SJSA1 (cell line): ENCODE results near the gene KLLN. TPM values are rescaled to one million over a fixed set of nuclear protein-coding genes. Genes with fewer than 3 reads are reported as not detected.
"Not testable (repeated sequence)": the region's sequence is repeated elsewhere in the genome, so short reads cannot be mapped to it uniquely, and the experiment has no call there.

Source experiments
- DNase-seq, 2 experiments: peaks; one replicate each; pipeline ENCODE4 v3.0.0-alpha.2; 2015 to 2020; ENCODE audit warnings: low spot score in 2 of 2, low read depth in 1 of 2
- H3K27ac ChIP-seq: fragments of 250-450 bp; sonication (Bioruptor Pico); 2 replicates; pipeline ENCODE4 v1.5.1; 2020; ENCODE audit warnings: mild to moderate bottlenecking, moderate library complexity
- H3K27me3 ChIP-seq: fragments of 250-450 bp; sonication (Bioruptor Pico); replicated peaks from 2 replicates; pipeline ENCODE4 v1.5.1; 2020; ENCODE audit warnings: mild to moderate bottlenecking, moderate library complexity
- H3K36me3 ChIP-seq: fragments of 250-450 bp; sonication (Bioruptor Pico); 2 replicates; pipeline ENCODE4 v1.5.1; 2020; ENCODE audit warnings: mild to moderate bottlenecking
- H3K4me1 ChIP-seq: fragments of 250-450 bp; sonication (Bioruptor Pico); replicated peaks from 2 replicates; pipeline ENCODE4 v1.6.1; 2021; ENCODE audit warnings: mild to moderate bottlenecking
- H3K4me3 ChIP-seq: fragments of 250-450 bp; sonication (Bioruptor Pico); 2 replicates; pipeline ENCODE4 v1.5.1; 2020; ENCODE audit warnings: mild to moderate bottlenecking
- H3K9me3 ChIP-seq: fragments of 250-450 bp; sonication (Bioruptor Pico); replicated peaks from 2 replicates; pipeline ENCODE4 v1.5.1; 2020; ENCODE audit warnings: mild to moderate bottlenecking
- total RNA-seq: library from RNA; depleted of rRNA; stranded (reverse); fragments of >200 nt; shearing (Covaris generic); gene quantifications from 2 replicates; pipeline ENCODE4 v1.2.3, GENCODE V29; 2014; rRNA removed

The KLLN gene, protein sequence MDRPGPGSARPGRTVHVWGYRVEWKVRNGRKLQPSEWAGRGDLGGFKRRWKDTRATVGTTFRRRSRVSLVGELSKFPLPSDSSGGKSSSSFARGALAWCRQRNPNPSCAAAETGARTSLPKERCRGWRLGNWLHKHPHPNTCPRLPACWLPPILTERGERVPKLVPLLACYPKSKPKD
- 0.05 and 0.81 TPM in 2 replicates for total RNA-seq

DNA sequence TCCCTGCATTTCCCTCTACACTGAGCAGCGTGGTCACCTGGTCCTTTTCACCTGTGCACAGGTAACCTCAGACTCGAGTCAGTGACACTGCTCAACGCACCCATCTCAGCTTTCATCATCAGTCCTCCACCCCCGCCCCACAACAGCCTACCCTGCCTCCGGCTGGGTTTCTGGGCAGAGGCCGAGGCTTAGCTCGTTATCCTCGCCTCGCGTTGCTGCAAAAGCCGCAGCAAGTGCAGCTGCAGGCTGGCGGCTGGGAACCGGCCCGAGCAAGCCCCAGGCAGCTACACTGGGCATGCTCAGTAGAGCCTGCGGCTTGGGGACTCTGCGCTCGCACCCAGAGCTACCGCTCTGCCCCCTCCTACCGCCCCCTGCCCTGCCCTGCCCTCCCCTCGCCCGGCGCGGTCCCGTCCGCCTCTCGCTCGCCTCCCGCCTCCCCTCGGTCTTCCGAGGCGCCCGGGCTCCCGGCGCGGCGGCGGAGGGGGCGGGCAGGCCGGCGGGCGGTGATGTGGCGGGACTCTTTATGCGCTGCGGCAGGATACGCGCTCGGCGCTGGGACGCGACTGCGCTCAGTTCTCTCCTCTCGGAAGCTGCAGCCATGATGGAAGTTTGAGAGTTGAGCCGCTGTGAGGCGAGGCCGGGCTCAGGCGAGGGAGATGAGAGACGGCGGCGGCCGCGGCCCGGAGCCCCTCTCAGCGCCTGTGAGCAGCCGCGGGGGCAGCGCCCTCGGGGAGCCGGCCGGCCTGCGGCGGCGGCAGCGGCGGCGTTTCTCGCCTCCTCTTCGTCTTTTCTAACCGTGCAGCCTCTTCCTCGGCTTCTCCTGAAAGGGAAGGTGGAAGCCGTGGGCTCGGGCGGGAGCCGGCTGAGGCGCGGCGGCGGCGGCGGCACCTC, at the start of gene KLLN, which contains the start of gene PTEN:
Gene KLLN (minus strand): TSS at position 481 of the 891 bp plus-strand sequence. CDS start 1,046 bp downstream, outside the sequence.
Gene PTEN (plus strand): TSS at position 573 of the 891 bp plus-strand sequence. CDS start 845 bp downstream, outside the sequence.
- no peaks in the 10 kb centered on the region for H3K9me3 ChIP-seq
- peak; percentile 72 to 89 for DNase-seq
- H3K27me3 ChIP-seq, result no peaks in the 10 kb centered on the region
- H3K27ac ChIP-seq, result peak within 1 kb of the TSS; percentile 80
- H3K4me1 ChIP-seq, result no peaks in the 10 kb centered on the region; the same call in 1 of the 2 replicates
- peaks cover 5% of the 10 kb centered on the region for H3K36me3 ChIP-seq
- H3K4me3 ChIP-seq, result peak within 1 kb of the TSS; percentile 94

DNA sequence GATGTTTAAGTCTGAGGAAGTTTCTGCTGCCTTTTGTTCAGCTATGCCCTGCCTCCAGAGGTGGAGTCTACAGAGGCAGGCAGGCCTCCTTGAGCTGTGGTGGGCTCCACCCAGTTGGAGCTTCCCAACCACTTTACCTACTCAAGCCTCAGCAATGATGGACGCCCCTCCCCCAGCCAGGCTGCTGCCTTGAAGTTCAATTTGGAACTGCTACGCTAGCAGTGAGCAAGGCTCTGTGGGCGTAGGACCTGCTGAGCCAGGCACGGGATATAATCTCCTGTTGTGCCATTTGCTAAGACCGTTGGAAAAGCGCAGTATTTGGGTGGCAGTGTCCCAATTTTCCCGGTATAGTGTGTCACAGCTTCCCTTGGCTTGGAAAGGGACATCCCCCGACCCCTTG, 40.1 kb upstream of the KLLN start:
- H3K27me3 ChIP-seq, H3K4me1 ChIP-seq, H3K27ac ChIP-seq, DNase-seq, H3K4me3 ChIP-seq, H3K9me3 ChIP-seq: not testable (repeated sequence)
- peaks cover 26% of the 10 kb centered on the region for H3K36me3 ChIP-seq

- not testable (repeated sequence) for DNase-seq
Measured at GRCh38 chr10:87897957-87898356, 34.6 kb upstream of the KLLN start.

GRCh38 chr10:87896216-87896615, 32.9 kb upstream of the KLLN start:
- no peak overlapping the region for H3K27ac ChIP-seq
- DNase-seq, result no peak
- H3K27me3 ChIP-seq, result no peaks in the 10 kb centered on the region

More at GRCh38 chr10:87897957-87898356, 34.6 kb upstream of the KLLN start:
- not testable (repeated sequence) for H3K4me3 ChIP-seq, H3K27me3 ChIP-seq, H3K9me3 ChIP-seq, H3K27ac ChIP-seq, H3K4me1 ChIP-seq
- H3K36me3 ChIP-seq, result peaks cover 16% of the 10 kb centered on the region

DNA sequence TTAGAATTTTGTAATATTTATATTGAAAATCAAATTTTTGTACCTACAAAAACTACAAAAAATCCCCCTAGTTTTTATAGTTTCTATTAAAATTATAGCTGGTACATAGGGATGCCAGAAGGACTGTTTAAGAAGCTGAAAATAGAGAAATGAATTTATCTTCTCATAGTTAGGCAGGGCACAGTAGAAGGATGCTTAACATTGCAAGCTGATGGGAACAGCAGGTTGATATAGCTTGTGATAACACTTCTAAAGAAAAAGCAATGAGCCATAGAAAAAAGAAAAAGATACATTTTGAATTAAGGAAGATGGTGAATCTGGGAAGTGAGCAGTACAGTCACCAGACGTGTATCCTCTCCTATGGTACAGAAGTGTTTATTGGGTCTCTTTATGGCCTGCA, 32.1 kb upstream of the KLLN start:
- no peak overlapping the region for H3K4me3 ChIP-seq
- no peak overlapping the region for H3K27ac ChIP-seq
- DNase-seq, result no peak
- H3K4me1 ChIP-seq, result no peaks in the 10 kb centered on the region
- H3K36me3 ChIP-seq, result peaks cover 17% of the 10 kb centered on the region
- H3K27me3 ChIP-seq, result no peaks in the 10 kb centered on the region
- H3K9me3 ChIP-seq, result no peaks in the 10 kb centered on the region

More at GRCh38 chr10:87896216-87896615, 32.9 kb upstream of the KLLN start:
- Histone ChIP-seq H3K4me1 (no peaks in the 10 kb centered on the region), H3K9me3 (no peaks in the 10 kb centered on the region), H3K36me3 (peaks cover 17% of the 10 kb centered on the region), H3K4me3 (no peak overlapping the region)

- no peak for DNase-seq
- H3K9me3 ChIP-seq, result no peaks in the 10 kb centered on the region
- H3K4me3 ChIP-seq, result no peak overlapping the region
- no peaks in the 10 kb centered on the region for H3K4me1 ChIP-seq
- H3K27ac ChIP-seq, result no peak overlapping the region
- H3K27me3 ChIP-seq, result no peaks in the 10 kb centered on the region
- peaks cover 32% of the 10 kb centered on the region for H3K36me3 ChIP-seq
Measured at GRCh38 chr10:87887548-87888289, 24.4 kb upstream of the KLLN start.

GRCh38 chr10:87887146-87887545, 23.8 kb upstream of the KLLN start:
- Histone ChIP-seq H3K36me3 (peaks cover 29% of the 10 kb centered on the region), H3K27ac (no peak overlapping the region), H3K4me1 (no peaks in the 10 kb centered on the region), H3K27me3 (no peaks in the 10 kb centered on the region), H3K4me3 (no peak overlapping the region), H3K9me3 (no peaks in the 10 kb centered on the region)
- DNase-seq, result no peak

GRCh38 chr10:87886635-87887034, 23.3 kb upstream of the KLLN start:
- H3K4me3 ChIP-seq, result no peak overlapping the region
- H3K27ac ChIP-seq, result no peak overlapping the region
- no peaks in the 10 kb centered on the region for H3K4me1 ChIP-seq
- peaks cover 30% of the 10 kb centered on the region for H3K36me3 ChIP-seq
- no peak for DNase-seq
- no peaks in the 10 kb centered on the region for H3K27me3 ChIP-seq
- no peaks in the 10 kb centered on the region for H3K9me3 ChIP-seq

- no peak for DNase-seq
- Histone ChIP-seq H3K4me3 (no peak overlapping the region), H3K36me3 (peaks cover 44% of the 10 kb centered on the region), H3K9me3 (no peaks in the 10 kb centered on the region), H3K27ac (no peak overlapping the region), H3K27me3 (no peaks in the 10 kb centered on the region), H3K4me1 (no peaks in the 10 kb centered on the region)
Measured at GRCh38 chr10:87882555-87883294, 19.4 kb upstream of the KLLN start.

GRCh38 chr10:87881373-87882059, 18.2 kb upstream of the KLLN start:
- peaks cover 36% of the 10 kb centered on the region for H3K36me3 ChIP-seq

DNA sequence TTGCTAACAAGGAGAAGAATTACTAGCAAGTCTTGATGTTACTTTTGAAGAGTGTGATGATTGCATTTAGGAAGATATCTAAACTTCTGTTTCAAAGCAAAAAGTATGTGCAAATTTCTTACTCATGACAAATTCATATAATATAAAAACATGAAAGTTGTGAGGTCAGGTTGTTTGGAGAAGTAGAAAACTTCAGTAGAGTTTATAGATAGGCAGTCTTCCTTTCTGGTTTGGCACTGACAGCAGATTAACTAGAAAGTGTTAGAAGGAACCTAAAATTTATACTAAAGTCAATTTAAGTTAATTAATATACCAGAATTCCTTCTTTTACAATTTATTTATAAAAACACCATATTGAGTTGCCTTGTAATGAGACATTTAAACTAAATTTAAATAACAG, 17.0 kb upstream of the KLLN start:
- H3K27ac ChIP-seq, result no peak overlapping the region
- no peak for DNase-seq
- H3K4me3 ChIP-seq, result no peak overlapping the region
- H3K27me3 ChIP-seq, result no peaks in the 10 kb centered on the region
- H3K36me3 ChIP-seq, result peaks cover 25% of the 10 kb centered on the region
- no peaks in the 10 kb centered on the region for H3K9me3 ChIP-seq
- H3K4me1 ChIP-seq, result no peaks in the 10 kb centered on the region

More at GRCh38 chr10:87881373-87882059, 18.2 kb upstream of the KLLN start:
- H3K4me1 ChIP-seq, H3K4me3 ChIP-seq, H3K27ac ChIP-seq, H3K27me3 ChIP-seq, H3K9me3 ChIP-seq, DNase-seq: not testable (repeated sequence)

DNA sequence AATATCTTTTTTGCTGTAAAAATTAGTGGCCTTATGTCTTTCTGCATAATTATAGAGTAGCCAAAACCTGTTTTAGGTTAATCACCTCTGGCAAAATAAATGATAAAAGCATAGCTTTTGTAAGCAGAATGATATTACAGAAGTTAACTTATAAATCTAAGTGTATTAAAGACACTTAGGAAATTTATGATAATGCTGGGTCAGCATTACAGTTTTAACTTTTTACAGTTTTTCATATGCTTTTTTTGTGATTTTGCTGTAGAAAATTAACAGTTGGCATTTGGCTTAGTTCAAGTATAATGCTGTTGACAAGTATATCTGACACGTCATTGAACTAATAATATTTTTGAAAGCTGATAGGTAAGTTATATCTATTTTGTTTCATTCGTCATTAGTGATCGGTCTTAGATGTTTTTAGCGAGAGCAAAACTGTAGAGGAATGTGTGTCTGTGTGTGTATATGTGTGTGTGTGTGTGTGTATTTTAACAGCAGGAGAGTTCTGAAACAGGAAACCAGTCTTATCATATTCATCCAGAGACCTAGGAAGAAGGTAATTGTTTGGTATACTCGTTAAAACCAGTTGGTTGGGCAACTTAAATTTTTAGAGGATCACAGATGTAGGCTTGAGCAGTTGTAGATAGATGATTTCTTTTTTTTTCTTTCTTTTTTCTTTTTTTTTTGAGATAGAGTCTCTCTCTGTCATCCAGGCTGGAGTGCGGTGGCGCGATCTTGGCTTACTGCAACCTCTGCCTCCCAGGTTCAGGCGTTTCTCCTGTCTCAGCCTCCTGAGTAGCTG, 15.5 kb upstream of the KLLN start:
- Histone ChIP-seq H3K27ac (no peak overlapping the region), H3K4me1 (no peaks in the 10 kb centered on the region), H3K36me3 (peaks cover 25% of the 10 kb centered on the region), H3K27me3 (no peaks in the 10 kb centered on the region), H3K4me3 (no peak overlapping the region), H3K9me3 (no peaks in the 10 kb centered on the region)
- DNase-seq, result no peak
